ENCODE data around the gene IGFBPL1.
"Not testable (repeated sequence)": the region's sequence is repeated elsewhere in the genome, so short reads cannot be mapped to it uniquely, and the experiment has no call there.

IGFBPL1 gene

DNA sequence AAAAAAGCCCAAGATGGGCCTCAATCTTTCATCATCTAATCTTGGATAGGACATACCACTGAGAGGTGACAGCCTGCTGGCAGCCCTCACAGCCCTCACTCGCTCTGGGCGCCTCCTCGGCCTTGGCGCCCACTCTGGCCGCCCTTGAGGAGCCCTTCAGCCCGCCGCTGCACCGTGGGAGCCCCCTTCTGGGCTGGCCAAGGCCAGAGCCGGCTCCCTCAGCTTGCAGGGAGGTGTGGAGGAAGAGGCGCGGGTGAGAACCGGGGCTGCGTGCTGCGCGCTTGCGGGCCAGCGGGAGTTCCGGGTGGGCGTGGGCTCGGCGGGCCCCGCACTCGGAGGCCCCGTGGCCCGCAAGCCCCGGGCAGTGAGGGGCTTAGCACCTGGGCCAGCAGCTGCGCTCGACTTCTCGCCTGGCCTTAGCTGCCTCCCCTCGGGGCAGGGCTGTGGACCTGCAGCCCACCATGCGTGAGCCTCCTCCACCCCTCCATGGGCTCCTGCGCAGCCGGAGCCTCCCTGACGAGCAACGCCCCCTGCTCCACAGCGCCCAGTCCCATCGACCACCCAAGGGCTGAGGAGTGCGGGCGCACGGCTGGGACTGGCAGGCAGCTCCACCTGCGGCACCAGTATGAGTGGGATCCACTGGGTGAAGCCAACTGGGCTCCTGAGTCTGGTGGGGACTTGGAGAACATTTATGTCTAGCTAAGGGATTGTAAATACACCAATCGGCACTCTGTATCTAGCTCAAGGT is 46.7 kb downstream of the IGFBPL1 start:
- not testable (repeated sequence) for DNase-seq (ENCODE audit: low read depth)

DNA sequence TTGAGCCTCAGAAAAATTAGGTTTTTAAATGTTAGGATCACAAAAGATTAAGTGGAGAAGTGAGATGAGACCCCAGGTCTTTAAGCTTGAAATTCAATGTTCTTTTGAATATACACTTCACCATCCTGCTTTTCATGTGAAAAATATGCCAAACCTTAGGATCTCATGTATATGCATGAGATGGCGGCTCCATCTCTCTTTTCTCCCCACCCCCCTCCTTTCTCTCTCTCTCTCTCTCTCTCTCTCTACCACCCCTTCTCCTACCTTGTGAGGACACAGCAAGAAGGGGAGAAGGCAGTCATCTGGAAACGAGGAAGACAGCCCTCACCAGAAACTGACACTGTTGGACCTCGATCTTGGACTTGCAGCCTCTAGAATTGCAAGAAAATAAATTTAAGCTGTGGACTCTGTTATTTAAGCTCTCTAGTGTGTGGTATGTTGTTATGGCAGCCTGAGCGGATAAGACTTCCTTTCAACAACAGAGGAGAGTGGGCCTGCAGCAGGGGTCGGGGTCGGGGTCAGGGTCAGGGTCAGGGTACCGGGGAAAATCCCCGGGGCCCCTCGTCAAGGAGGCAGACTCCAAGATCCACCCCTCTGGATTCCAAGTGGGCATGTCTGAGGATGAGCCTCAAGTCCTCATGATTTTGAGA is 48.1 kb downstream of the IGFBPL1 start:
- DNase-seq (ENCODE audit: low read depth), result no peak

DNA sequence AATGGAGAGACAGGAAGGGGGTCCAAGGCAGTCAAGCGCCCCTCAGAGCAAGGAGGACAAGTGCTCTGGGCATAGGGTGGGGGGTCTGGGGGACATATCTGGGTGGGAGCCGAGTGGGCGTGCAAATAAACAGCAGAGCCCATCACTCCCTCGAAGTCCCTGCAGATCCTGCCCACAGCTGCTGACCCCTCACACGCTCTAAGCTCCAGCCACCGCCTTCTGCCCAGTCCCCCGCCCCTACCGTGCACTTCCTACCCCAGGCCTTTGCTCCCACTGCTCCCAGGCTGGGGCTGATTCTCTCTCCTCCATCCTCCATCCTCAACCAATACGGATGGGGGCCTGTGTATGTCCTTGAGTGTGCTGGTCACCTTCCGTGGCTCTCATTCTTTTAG is 48.7 kb downstream of the IGFBPL1 start:
- DNase-seq (ENCODE audit: low read depth), result no peak

DNA sequence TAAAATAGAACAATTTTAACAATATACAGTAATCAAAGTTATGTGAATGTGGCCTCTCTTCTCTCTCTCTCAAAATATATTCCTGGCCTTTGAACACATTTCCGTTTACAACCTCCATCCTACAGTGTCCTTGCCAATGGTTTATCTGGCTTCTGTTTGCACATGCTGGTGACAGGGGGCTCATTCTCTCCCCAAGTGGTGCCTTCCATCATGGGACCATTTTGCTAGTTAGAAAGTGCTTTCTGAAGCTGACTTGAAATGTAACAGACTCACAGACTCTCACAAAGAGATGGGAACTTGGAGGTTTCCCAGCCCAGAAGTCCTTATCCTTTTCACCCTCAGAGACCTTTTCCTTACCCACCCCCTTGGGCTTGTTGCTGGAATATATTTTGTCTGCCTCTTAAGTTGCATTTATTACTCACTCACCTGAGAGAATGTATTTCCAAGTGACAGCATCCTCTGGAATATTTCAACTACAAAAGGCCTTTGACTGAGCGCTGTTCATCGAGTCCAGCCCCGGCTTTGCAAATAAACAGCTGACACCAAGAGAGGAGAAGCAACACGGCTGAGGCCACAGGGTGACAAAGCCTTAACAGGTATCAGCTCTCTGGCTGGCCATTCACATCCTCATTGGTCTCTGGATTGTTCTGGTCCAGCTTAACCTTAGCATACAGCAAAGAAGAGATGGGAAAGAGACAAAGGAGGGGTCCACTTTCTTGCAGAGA is 49.2 kb downstream of the IGFBPL1 start:
- no peak for DNase-seq (ENCODE audit: low read depth)

DNA sequence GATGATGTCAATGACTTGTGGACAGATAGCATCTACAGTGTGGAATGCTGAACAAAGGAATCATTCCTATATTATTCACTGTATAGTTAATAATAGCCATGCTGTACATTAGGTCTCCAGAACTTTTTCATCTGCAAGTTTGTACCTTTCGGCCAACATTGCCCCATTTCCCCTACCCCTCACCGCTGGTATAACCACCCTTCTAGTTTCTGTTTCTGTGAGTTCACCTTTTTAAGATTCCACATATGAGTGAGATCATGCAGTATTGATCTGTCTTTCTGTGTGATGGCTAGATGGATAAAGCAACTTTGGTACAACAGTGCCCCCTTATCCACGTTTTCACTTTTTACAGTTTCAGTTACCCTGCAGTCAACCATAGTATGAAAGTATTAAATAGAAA is 50.6 kb downstream of the IGFBPL1 start:
- no peak for DNase-seq (ENCODE audit: low read depth)

DNA sequence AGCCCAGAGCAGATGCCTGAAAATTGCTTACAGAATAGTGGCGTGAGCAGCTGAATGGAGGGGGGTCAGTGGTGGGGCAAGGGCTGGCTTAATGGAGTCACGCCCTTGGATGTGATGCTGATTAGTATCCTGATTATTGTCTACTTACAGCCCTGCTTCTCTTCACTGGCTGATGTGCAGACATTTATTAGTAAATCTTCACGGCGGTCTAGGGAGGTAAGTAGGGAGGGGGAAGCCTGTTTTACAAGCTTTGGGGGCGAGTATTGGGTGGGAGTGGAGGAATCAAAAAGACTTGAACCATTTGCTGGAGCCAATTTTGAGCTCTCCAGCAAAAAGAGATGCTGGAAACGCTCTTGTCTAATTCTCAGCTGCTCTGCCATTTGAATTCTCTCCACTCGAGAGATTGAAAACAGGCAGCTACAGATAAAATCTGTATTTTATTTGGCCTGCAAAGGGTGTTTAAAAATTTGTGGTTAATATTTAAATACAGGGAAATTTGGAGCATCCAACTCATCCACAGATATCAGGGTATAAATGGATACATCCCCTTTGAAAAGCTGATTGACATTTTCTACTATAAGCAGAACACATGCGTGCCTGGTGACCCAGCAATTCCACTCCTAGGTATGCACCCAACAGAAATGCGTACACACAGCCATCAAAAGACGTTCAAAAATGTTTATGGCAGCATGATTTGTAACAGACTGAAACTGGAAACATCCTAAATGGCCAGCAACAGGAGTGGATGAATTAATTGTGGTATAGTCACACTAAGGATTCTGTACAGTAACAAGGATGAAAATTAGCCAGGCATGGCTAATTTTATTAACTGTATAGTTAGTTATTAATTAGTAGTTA is 51.3 kb downstream of the IGFBPL1 start:
- DNase-seq (ENCODE audit: low read depth), result no peak

DNA sequence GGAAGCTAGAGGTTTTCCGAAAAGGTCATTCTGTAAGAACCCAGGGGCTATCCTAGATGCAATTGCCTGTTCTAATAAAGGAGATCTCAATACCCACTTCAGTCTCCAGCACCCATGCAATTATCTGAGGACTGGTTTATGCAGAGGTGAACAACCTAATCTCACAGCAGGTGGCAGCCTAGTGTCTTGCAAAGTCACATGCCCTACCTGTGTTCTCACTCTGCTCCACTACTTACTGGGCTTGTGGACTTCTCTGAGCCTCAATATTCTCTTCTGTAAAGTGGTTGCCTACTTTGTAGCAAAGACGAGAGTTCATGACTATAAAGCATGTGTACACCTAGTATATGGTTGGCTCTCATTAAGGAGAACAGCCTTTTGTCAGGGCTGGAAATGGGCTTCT is 52.8 kb downstream of the IGFBPL1 start:
- DNase-seq (ENCODE audit: low read depth), result no peak

DNA sequence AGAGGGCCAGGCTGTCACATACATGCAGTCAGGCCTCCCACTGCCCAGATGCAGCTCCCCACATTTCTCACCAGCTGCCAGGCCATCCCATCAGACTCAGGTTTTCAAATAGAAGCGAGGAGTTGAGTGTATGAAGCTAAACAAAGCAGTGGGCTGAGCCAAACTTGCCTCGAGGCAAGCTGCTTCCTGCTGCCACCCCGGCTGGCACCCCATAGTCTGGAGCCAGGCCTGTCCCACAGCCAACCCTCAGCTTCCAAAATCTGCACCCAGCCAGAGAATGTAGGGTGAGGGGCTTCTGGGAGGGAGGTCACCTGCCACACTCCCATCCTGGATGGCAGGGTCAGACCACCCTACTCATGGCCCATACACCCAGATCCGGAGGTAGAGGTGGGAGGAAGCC is 54.1 kb downstream of the IGFBPL1 start:
- DNase-seq (ENCODE audit: low read depth), result no peak

DNA sequence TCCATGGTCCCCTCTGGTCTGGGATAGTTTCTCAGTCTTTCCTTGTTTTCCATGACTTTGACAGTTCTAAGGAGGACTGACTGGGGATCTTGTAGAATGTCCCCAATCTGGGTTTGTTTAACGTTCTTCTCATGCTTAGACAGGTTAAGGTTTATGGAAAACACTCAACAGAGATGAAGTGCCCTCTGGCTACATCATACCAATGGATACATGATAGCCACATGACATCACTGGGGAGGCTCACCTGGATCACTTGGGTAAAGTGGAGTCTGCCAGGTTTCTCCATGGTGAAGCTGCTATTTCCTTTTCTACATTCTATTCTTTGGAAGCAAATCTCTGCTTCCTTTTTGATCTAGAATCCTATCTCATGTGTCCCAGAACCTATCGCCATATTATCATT is 55.5 kb downstream of the IGFBPL1 start:
- DNase-seq (ENCODE audit: low read depth), result no peak

DNA sequence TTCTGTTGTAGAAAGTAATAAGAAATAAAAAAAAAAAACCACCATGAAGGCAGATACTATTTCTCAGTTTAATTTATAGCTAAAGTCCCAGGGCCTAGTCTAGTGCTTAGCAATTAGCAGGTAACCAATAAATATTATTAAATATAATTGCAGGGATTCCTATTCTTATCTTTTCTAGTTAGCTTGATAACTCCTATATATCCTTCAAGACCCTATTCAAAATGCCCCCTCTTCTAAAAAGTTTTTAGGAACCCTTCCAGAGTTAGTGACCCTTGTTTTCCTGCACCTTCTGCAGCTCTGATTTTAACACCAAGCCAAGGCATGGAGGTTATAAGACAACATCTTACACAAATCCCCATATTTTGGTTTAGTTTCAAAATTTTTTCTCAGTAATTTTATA is 56.4 kb downstream of the IGFBPL1 start:
- DNase-seq (ENCODE audit: low read depth), result no peak

DNA sequence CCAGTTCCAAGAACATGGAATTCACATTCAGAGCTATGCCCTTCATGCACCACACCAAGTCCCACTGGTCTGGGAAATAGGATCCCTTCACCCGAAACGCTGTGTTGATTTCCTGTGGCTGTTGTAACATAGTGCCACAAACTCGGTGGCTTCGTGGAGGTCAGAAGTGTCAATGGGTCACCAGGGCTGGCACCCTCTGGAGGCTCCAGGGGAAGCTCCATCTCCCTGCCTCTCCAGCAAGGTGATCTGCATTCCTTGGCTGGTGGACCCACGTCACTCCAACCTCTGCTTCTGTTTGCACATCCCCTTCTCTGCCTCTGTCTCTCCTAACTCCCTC is 60.7 kb downstream of the IGFBPL1 start:
- DNase-seq (ENCODE audit: low read depth), result no peak

DNA sequence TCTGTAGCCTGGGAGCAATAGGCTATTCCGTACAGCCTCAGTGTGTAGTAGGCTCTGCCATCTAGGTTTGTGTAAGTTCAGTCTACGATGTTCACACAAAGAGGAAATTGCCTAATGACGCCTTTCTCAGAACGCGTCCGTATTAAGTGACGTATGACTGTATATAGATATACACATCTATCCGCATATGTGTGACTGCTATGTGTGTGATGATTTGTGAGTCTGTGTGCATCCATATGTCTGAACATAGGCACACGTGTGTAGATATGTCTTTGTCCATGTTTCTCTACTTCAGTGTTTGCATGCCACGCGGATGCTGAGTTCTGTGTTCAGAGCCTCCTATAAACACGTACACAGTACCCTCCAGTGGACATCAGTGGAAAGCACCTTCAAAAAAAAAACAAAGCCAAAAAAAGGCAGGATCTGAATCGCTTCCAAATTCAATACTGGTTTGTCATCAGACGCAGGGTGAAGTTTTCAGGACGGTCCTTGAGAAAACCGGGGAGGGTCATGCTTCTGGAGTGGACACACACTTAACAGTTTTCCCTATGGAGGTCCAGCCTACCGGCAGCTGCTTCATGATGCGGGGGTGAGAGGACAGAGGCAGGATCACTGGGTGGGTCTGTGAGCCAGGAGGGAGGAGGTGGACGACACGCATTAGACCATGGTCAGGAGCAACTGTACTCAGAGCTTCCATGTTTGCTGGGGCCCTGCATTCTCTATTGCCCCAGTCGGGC is 61.2 kb downstream of the IGFBPL1 start:
- DNase-seq (ENCODE audit: low read depth), result no peak

DNA sequence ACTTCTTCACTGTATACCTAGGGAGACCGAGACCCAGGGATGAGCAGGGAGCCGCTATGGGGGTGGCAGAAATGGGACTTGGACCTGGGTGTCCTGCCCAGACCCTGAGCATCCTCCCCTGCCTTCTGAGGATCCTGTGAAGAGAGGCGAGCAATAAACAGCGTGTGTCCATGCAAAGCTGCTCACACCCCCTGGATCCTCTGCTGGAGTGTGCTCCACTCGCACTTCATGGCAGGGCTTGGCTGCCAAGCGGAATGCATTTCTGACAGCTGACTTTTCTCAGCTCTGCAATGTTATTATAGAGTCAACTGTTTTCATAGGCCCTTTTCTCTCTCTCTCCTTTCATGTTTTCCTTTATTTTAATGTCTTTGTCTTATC is 62.8 kb downstream of the IGFBPL1 start:
- no peak for DNase-seq (ENCODE audit: low read depth)

DNA sequence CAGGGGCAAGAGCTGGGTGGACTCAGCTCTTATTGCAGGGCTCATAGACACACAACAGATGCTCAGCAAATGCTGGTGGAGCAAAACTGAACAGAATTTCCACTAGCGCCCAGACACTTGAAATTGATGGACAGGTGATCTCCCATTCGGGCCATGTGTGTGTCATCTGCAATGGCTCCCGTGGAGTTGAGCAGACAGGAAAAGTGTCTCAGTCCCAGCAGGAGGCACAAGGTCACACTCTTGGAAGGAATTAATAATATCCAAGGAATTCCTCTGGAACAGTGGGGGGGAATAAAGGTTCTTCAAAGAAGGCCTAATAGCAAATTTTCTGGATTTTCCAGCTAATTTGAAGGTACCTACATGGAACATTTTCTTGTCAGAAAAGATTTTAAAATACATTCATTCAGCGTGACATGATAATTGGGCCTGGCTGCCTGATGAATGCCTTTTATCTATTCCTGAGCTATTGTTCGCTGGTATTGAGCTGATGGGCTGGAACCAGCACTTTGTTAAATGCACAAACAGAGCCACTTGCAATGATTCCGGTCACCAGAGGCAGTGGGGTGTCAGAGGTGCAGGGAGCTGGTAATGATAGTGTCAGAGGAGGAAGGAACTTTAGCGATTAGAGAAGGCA is 63.3 kb downstream of the IGFBPL1 start:
- no peak for DNase-seq (ENCODE audit: low read depth)

DNA sequence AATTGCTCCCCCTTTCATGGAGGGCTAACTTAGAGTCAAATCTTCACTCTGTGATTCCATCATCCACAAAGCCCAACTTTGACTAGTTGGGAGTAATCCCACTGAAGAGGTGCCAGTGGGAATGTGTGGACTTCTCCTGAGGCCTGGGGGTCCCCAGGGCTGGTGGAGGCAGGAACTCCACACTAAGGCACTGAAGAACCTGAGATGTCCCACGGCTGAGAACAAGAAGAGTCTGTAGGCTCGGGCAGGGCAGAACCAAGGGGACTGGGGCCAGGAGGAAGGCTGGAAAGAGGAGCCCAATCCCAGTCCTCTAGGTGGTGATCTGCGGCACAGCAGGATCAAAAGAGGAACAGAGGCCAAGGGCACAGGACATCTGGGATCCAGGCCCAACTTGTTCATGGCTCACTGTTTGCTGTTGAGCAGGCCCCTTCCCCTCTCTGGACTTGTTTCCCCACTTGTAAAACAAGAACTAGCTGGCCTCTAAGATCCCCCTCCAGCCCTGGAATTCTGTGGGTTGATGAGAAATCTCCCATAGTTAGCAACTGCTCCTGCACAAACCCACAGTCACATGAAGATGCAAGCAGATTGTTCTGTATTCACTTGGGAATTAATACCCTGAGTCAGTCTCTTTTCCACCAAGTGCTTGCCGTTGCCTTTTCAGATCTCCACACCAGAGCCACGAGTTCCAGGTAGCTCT is 64.4 kb downstream of the IGFBPL1 start:
- no peak for DNase-seq (ENCODE audit: low read depth)

DNA sequence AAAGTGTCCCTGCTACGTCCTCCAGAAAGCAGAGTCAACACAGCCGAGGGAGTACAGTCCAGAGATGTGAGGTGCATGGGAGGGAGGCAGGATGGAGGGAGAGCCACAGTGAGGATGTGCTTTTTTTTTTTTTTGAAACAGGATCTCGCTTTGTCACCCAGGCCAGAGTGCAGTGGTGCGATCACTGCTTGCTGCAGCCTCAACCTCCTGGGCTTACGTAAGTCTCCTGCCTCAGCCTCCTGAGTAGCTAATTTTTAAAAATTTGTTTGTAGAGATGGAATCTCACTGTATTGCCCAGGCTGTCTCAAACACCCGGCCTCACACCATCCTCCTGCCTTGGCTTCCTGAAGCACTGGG is 65.0 kb downstream of the IGFBPL1 start:
- no peak for DNase-seq (ENCODE audit: low read depth)

DNA sequence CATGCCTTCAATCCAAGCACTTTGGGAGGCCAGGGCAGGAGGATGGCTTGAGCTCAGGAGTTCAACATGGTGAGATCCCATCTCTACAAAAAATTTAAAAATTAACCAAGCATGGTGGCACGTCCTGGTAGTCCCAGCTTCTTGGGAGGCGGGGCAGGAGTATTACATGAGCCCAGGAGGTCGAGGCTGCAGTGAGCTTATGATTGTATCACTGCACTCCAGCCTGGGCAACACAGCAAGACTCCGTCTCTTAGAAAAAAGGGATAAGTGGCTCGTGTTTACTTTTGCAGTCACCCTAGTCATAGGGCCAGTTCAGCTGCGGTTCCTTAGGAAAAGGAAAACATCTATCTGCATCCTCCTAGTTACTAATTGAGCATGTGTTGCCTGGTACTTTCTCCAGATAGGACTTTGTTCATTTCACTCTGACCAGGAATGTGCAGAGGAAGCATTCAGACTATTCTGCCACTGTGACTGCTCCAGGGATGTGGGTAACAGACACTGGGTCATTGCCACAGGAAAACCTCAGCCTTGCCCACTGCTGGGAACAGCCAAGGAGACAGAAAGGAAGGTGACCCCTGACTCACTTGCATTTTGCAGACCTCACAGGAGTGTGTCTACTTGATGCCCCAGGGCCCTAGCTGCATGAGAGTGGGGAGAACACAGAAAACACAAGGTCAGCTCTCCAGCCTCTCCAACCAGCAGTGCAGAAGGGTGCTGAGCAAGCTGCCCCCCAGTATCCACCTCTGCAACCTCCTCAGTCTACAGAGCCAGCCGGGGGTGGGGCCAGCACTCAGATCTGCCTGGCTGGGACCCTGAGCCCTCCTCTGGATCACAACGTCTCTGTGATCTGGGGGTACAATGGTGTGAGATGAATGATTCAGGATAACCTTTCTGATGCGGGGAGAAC is 65.6 kb downstream of the IGFBPL1 start:
- no peak for DNase-seq (ENCODE audit: low read depth)

DNA sequence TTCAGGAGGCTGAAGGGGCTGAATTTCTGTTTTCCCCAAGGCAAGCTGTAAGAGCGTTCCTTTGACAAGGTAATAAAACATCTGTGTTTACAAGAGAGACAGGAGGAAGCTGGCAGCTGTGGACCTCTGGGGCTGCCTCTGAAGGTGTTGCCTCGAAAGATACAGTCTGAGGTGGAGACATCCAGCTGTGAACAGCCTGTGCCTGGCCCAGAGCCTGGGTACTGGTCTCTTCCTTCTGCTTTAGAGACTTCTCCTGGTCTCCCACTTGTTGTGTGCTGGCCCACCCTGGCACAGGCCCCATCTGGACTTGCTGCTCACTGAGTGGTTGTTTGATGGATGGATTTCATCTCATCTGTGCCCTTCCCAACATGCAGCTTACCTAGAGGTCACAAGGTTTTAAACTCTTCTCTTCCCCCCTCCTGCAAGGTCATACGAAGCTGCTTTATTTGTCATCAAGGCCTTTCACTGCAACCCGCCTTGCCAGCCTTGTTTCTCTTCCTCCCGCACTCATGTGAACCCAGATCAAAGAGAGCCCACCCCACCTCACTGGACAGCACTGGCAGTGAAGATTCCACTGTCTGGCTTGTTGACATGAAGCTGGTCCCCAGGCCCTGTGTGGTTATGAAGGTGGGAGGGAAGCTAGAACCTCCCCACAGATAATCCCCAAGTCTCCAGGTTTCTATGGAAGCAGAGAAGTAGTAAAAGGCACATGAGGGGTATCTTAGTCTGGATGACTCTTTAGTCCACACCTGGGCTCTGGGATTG is 66.7 kb downstream of the IGFBPL1 start:
- DNase-seq (ENCODE audit: low read depth), result no peak

DNA sequence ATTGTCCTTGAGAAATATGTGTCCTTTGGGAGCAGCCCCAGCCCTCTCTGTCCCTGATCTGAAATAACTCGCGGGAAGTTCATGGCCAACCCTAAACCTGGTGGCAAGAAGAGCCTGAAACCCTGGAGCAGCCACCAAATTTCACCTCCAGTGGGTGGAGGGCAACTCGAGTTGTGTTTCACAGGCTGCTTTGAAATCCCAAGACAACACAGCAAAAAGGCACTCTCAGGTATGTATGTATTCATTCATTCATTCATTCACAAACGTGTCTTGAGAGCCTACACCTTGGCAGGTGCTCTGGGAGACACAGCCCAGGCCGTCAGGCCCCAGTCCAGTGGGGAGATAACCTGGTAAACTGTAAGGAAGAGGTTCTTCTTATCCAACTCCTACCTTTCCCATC is 67.4 kb downstream of the IGFBPL1 start:
- DNase-seq (ENCODE audit: low read depth), result no peak
